ENCODE results near the gene THTPA. TPM values are rescaled to one million over a fixed set of nuclear protein-coding genes. Genes with fewer than 3 reads are reported as not detected.
"Not testable (repeated sequence)": the region's sequence is repeated elsewhere in the genome, so short reads cannot be mapped to it uniquely, and the experiment has no call there.

THTPA gene
- polyA plus RNA-seq, 4 donors = 9.7 to 26.7 (median 15.5) TPM

- FAIRE-seq = no peak
- 62 to 90% (median 68%) methylated on average over 3 of the region's 3 CpGs for WGBS, 3 donors
- H3K9me3 ChIP-seq (ENCODE audit: control insufficient read depth in 2 of 2, insufficient read depth in 1 of 2, low read depth in 1 of 2, low read length in 1 of 2) = no peaks in the 10 kb centered on the region
Measured at GRCh38 chr14:23579311-23579630, 23.2 kb downstream of the THTPA start.

DNA sequence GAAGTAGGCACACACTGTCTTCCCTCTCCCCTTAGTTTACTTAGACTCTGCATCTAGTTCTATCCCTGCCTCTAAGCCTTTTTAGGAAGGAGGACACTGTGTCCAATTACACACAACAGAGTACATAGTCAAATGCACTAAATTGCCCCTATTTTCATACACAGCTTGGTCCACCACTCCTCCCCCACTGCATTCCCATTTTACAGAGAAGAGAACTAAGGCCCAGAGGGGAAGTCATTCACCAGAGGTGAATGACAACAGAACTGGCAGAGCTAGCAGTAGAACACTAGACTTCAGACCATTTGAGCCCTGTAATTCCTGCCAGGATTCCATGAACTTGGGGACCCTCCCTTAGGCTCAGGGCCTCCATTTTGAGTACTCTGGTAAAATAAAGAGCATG is 23.7 kb downstream of the THTPA start:
- H3K4me3 ChIP-seq (ENCODE audit: low read depth in 1 of 3, low read length in 3 of 3) = no peak overlapping the region
- DNase-seq = no peak

More at GRCh38 chr14:23579311-23579630, 23.2 kb downstream of the THTPA start:
- no peak overlapping the region for H3K4me3 ChIP-seq (ENCODE audit: low read depth in 1 of 3, low read length in 3 of 3)
- DNase-seq = no peak
- no peaks in the 10 kb centered on the region for H3K4me1 ChIP-seq (ENCODE audit: control insufficient read depth in 3 of 3, insufficient read depth in 2 of 3, low read depth in 1 of 3, low read length in 2 of 3)
- H3K27ac ChIP-seq (ENCODE audit: low read depth in 1 of 3, low read length in 2 of 3) = no peak overlapping the region
- H3K27me3 ChIP-seq (ENCODE audit: control insufficient read depth in 3 of 3, insufficient read depth in 3 of 3, low read length in 3 of 3) = peaks cover 8 to 53% (median 27%) of the 10 kb centered on the region in 3 donors
- H3K36me3 ChIP-seq (ENCODE audit: control insufficient read depth in 3 of 3, insufficient read depth in 2 of 3, low read depth in 1 of 3, low read length in 3 of 3) = no peaks in the 10 kb centered on the region

GRCh38 chr14:23580152-23580926 is 24.3 kb downstream of the THTPA start:
- H3K27ac ChIP-seq (ENCODE audit: low read depth in 1 of 3, low read length in 2 of 3) = no peak overlapping the region
- no peaks in the 10 kb centered on the region for H3K36me3 ChIP-seq (ENCODE audit: control insufficient read depth in 3 of 3, insufficient read depth in 2 of 3, low read depth in 1 of 3, low read length in 3 of 3)
- peaks cover 8 to 43% (median 23%) of the 10 kb centered on the region in 3 donors for H3K27me3 ChIP-seq (ENCODE audit: control insufficient read depth in 3 of 3, insufficient read depth in 3 of 3, low read length in 3 of 3)
- WGBS, 3 donors = 88 to 93% (median 89%) methylated on average over 24 of the region's 24 CpGs
- no peak for DNase-seq
- H3K9me3 ChIP-seq (ENCODE audit: control insufficient read depth in 2 of 2, insufficient read depth in 1 of 2, low read depth in 1 of 2, low read length in 1 of 2) = no peaks in the 10 kb centered on the region
- no peak for FAIRE-seq
- H3K4me1 ChIP-seq (ENCODE audit: control insufficient read depth in 3 of 3, insufficient read depth in 2 of 3, low read depth in 1 of 3, low read length in 2 of 3) = no peaks in the 10 kb centered on the region
- no peak overlapping the region for H3K4me3 ChIP-seq (ENCODE audit: low read depth in 1 of 3, low read length in 3 of 3)

More for the DNA sequence above, 23.7 kb downstream of the THTPA start:
- H3K9me3 ChIP-seq (ENCODE audit: control insufficient read depth in 2 of 2, insufficient read depth in 1 of 2, low read depth in 1 of 2, low read length in 1 of 2) = no peaks in the 10 kb centered on the region
- peaks cover 8 to 49% (median 27%) of the 10 kb centered on the region in 3 donors for H3K27me3 ChIP-seq (ENCODE audit: control insufficient read depth in 3 of 3, insufficient read depth in 3 of 3, low read length in 3 of 3)
- H3K27ac ChIP-seq (ENCODE audit: low read depth in 1 of 3, low read length in 2 of 3) = no peak overlapping the region
- FAIRE-seq = no peak
- no peaks in the 10 kb centered on the region for H3K36me3 ChIP-seq (ENCODE audit: control insufficient read depth in 3 of 3, insufficient read depth in 2 of 3, low read depth in 1 of 3, low read length in 3 of 3)
- H3K4me1 ChIP-seq (ENCODE audit: control insufficient read depth in 3 of 3, insufficient read depth in 2 of 3, low read depth in 1 of 3, low read length in 2 of 3) = no peaks in the 10 kb centered on the region

DNA sequence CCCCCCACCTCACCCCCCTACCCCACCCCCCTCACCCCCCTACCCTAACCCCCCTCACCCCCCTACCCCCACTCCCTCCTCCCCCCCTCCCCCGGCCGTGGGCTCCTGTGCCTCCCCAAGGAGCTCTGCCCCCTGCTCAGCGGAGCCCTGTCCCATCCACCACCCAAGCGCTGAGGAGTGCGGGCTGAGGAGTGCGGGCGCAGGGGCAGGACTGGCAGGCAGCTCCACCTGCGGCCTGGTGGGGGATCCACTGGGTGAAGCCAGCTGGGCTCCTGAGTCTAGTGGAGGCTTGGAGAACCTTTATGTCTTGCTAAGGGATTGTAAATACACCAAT is 24.8 kb downstream of the THTPA start:
- no peaks in the 10 kb centered on the region for H3K36me3 ChIP-seq (ENCODE audit: control insufficient read depth in 3 of 3, insufficient read depth in 2 of 3, low read depth in 1 of 3, low read length in 3 of 3)
- FAIRE-seq = no peak

DNA sequence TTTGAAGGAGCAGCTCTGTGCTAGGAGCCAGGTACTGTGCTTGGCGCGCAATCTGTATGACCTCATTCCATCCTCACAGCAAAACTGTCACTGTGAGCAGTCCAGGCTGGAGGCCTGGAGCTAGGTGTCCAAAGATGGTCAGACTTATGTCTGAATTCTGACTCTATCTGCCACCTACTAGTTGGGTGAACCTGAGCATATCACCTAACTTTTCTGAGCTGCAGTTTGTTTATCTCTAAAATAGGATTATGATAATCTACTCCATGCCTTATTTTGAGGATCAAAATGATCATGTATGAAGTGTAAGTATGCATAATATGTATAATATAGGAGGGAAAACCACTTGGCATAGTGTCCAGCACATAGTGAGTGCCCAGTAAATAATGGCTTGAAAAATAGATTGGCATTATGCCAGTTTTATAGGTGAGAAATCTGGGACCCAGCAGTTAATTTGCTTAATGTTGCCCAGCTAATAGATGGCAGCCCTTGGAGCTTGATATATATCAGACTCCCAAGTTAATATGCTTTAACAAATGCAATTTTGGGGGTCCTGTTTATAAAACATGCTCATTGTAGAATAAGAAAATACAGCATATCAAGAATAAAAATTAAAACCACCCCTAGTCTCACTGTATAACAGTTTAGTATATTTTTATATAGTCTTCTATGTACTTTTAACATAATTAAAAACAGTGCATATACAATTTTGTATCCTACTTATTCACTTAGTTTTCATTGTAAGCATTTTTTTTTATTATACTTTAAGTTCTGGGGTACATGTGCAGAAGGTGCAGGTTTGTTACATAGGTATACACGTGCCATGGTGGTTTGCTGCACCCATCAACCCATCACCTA is 27.1 kb downstream of the THTPA start:
- Histone ChIP-seq H3K9me3 (ENCODE audit: control insufficient read depth in 2 of 2, insufficient read depth in 1 of 2, low read depth in 1 of 2, low read length in 1 of 2) (no peaks in the 10 kb centered on the region), H3K4me1 (ENCODE audit: control insufficient read depth in 3 of 3, insufficient read depth in 2 of 3, low read depth in 1 of 3, low read length in 2 of 3) (no peaks in the 10 kb centered on the region), H3K36me3 (ENCODE audit: control insufficient read depth in 3 of 3, insufficient read depth in 2 of 3, low read depth in 1 of 3, low read length in 3 of 3) (no peaks in the 10 kb centered on the region), H3K4me3 (ENCODE audit: low read depth in 1 of 3, low read length in 3 of 3) (no peak overlapping the region), H3K27me3 (ENCODE audit: control insufficient read depth in 3 of 3, insufficient read depth in 3 of 3, low read length in 3 of 3) (peaks cover 0 to 20% (median 3%) of the 10 kb centered on the region in 3 donors), H3K27ac (ENCODE audit: low read depth in 1 of 3, low read length in 2 of 3) (no peak overlapping the region)
- DNase-seq = no peak
- FAIRE-seq = no peak
- WGBS, 3 donors = 84 to 92% (median 85%) methylated on average over 3 of the region's 3 CpGs

More for the DNA sequence above, 24.8 kb downstream of the THTPA start:
- H3K27me3 ChIP-seq (ENCODE audit: control insufficient read depth in 3 of 3, insufficient read depth in 3 of 3, low read length in 3 of 3) = peaks cover 4 to 40% (median 18%) of the 10 kb centered on the region in 3 donors
- no peak overlapping the region for H3K27ac ChIP-seq (ENCODE audit: low read depth in 1 of 3, low read length in 2 of 3)
- DNase-seq = no peak
- H3K9me3 ChIP-seq (ENCODE audit: control insufficient read depth in 2 of 2, insufficient read depth in 1 of 2, low read depth in 1 of 2, low read length in 1 of 2) = no peaks in the 10 kb centered on the region
- no peaks in the 10 kb centered on the region for H3K4me1 ChIP-seq (ENCODE audit: control insufficient read depth in 3 of 3, insufficient read depth in 2 of 3, low read depth in 1 of 3, low read length in 2 of 3)
- 93 to 95% (median 95%) methylated on average over 5 to 6 of the region's 8 CpGs for WGBS, 3 donors
- no peak overlapping the region for H3K4me3 ChIP-seq (ENCODE audit: low read depth in 1 of 3, low read length in 3 of 3)

GRCh38 chr14:23583761-23584526 is 27.9 kb downstream of the THTPA start:
- not testable (repeated sequence) for FAIRE-seq; H3K4me1 ChIP-seq (ENCODE audit: control insufficient read depth in 3 of 3, insufficient read depth in 2 of 3, low read depth in 1 of 3, low read length in 2 of 3); H3K4me3 ChIP-seq (ENCODE audit: low read depth in 1 of 3, low read length in 3 of 3); H3K27ac ChIP-seq (ENCODE audit: low read depth in 1 of 3, low read length in 2 of 3); H3K9me3 ChIP-seq (ENCODE audit: control insufficient read depth in 2 of 2, insufficient read depth in 1 of 2, low read depth in 1 of 2, low read length in 1 of 2); H3K36me3 ChIP-seq (ENCODE audit: control insufficient read depth in 3 of 3, insufficient read depth in 2 of 3, low read depth in 1 of 3, low read length in 3 of 3); DNase-seq
- H3K27me3 ChIP-seq (ENCODE audit: control insufficient read depth in 3 of 3, insufficient read depth in 3 of 3, low read length in 3 of 3) = peaks cover 0 to 12% (median 3%) of the 10 kb centered on the region in 3 donors
- WGBS, 3 donors = 81 to 85% (median 84%) methylated on average over 22 to 24 of the region's 25 CpGs

DNA sequence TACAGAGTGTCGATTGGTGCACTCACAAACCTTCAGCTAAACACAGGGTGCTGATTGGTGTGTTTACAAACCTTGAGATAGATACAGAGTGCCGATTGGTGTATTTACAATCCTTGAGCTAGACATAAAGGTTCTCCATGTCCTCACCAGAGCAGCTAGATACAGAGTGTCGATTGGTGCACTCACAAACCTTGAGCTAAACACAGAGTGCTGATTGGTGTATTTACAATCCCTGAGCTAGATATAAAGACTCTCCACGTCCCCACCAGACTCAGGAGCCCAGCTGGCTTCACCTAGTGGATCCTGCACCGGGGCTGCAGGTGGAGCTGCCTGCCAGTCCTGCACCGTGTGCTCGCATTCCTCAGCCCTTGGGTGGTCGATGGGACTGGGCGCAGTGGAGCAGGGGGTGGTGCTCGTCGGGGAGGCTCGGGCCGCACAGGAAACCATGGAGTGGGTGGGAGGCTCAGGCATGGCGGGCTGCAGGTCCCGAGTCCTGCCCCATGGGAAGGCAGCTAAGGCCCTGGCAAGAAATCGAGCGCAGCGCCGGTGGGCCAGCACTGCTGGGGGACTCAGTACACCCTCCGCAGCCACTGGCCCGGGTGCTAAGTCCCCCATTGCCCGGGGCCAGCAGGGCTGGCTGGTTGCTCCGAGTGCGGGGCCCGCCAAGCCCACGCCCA is 28.6 kb downstream of the THTPA start:
- H3K27me3 ChIP-seq (ENCODE audit: control insufficient read depth in 3 of 3, insufficient read depth in 3 of 3, low read length in 3 of 3); H3K36me3 ChIP-seq (ENCODE audit: control insufficient read depth in 3 of 3, insufficient read depth in 2 of 3, low read depth in 1 of 3, low read length in 3 of 3); H3K4me1 ChIP-seq (ENCODE audit: control insufficient read depth in 3 of 3, insufficient read depth in 2 of 3, low read depth in 1 of 3, low read length in 2 of 3); DNase-seq; H3K4me3 ChIP-seq (ENCODE audit: low read depth in 1 of 3, low read length in 3 of 3); FAIRE-seq; H3K27ac ChIP-seq (ENCODE audit: low read depth in 1 of 3, low read length in 2 of 3); H3K9me3 ChIP-seq (ENCODE audit: control insufficient read depth in 2 of 2, insufficient read depth in 1 of 2, low read depth in 1 of 2, low read length in 1 of 2): not testable (repeated sequence)
- 90 to 94% (median 93%) methylated on average over 13 to 25 of the region's 26 CpGs for WGBS, 3 donors

Data from small intestine (tissue), 7 donors.